Hematopoietic multipotent progenitor cell treated with erythropoietin and hydrocortisone succinate and interleukin-3 and kit ligand, for 4 days (in vitro differentiated cells): ENCODE results near the gene CBFA2T2.
"Not testable (repeated sequence)": the region's sequence is repeated elsewhere in the genome, so short reads cannot be mapped to it uniquely, and the experiment has no call there.

ENCODE experiments used
- DNase-seq: peaks from one replicate; pipeline ENCODE4 v3.0.0-alpha.2; 2015

The CBFA2T2 gene

GRCh38 chr20:33490023-33490933, at the start of gene CBFA2T2:
Gene CBFA2T2 (plus strand): TSS chr20:33490096. CDS start chr20:33490268, 172 bp downstream.
- no peak for DNase-seq

DNA sequence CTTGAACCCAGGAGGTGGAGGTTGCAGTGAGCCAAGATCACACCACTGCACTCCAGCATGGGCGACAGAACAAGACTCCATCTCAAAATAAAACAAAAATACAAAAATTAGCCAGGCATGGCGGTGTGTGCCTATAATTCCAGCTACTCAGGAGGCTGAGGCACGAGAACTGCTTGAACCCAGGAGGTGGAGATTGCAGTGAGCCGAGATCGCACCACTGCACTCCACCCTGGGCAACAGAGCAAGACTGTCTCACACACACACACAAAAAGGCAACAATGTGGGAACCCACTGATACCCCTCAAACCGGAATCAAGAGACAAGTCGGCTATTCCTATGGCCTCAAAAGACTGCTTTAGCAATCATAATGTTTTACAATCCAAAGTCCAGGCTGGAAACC, 49.3 kb upstream of the CBFA2T2 start:
- not testable (repeated sequence) for DNase-seq

DNA sequence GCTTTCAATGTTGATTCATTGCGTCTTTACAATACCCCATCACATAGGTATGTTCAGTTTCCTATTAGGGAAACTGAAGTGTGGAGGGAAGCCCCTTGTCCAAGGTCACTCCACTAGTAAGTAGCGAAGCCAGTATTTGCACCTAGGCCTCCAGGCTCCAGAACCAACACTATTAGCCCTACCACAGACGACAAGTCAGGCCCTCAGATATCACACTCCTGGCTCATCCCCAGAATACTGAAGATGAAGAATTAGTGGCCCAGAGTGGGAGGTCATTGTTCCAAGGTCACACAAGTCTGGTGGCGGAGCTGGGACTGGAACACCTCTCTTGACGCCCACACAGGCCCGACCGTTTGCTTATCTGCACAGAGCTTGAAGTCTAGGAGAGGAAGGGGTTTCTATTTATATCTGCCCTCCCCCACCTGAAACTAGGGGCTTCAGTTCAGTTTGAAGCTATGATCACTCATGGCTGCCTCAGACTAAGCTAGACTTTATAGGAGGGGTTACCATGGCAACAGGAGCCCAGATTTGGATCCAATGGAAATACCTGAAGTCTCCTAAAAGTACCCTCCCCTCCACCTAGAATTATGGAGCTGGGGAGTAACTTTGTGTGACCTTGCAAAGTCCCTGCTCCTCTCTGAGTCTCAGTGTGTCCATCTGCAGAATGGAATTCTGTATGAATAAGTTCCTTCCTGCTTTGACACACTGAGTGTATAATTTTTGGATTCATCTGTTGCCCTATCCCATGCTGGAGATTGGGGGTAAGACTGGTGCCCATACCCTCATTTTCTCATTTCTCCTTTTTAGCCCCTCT, 48.5 kb upstream of the CBFA2T2 start:
- DNase-seq, result no peak

- DNase-seq, result no peak
These were observed 47.5 kb upstream of the CBFA2T2 start for GRCh38 chr20:33442136-33443005.

DNA sequence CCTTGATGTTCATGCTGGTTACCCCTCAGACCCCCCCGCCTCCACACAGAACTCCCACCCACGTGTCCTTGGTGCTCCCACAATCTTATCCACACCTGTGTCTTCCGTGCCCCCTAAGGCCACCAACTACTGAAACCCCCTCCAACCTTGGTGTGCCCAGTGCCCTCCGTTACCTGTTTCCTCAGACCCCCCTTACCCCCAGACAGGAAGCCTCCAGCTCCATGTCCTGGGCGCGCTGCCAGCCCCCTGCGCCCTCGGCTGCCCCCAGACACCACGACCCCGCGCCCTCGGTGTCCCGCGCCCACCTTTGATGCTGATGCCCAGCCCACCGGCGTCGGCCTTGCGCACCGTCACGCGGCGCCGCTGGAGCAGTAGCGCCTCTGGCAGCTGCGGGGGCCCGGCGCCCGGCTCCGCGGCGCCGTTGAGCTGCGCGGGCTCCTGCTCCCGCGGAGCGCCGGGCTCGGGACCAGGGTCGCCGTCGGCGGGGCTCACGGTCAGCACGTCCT, 46.8 kb upstream of the CBFA2T2 start:
- peak; percentile 38 for DNase-seq

DNA sequence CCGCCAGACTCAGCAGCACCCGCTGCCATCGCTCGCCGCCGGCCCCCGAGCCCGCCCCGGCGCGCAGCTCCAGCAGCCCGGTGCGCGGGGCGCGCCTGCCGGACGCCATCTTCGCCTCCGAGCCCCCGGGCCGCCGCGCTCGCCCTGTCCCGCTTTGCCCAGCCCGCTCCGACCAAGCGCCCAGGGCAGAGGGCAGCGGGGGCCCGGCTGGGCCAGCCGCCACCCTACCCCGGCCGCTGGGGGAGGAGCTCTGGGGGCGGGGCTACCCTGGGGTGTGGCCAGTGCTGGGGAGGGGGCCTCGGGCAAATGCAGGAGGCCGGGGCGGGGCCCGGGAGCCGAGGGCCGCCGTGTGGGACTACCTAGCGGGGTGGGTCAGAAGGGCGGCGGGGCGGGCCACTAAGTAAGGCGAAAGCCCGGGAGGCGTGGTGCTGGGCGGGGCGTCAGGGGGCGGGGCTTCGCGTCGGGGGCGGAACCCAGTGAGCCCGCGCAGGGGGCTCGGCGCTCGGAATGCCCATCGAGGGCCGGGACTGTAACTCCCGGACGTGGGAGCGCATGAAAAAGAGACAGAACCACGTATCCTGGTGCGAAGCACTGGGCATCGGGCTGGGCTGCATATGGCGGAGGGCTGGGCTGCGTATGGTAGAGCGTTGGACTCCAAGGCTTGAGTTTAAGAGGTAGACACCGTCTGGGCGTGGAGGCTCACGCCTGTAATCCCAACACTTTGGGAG, 46.2 kb upstream of the CBFA2T2 start, which contains the start of gene SNTA1:
Gene SNTA1, minus strand, starts transcription at position 252 of the 728 bp plus-strand sequence. Its CDS starts 143 bp downstream, at position 109.
- DNase-seq, result peak; percentile 89

DNA sequence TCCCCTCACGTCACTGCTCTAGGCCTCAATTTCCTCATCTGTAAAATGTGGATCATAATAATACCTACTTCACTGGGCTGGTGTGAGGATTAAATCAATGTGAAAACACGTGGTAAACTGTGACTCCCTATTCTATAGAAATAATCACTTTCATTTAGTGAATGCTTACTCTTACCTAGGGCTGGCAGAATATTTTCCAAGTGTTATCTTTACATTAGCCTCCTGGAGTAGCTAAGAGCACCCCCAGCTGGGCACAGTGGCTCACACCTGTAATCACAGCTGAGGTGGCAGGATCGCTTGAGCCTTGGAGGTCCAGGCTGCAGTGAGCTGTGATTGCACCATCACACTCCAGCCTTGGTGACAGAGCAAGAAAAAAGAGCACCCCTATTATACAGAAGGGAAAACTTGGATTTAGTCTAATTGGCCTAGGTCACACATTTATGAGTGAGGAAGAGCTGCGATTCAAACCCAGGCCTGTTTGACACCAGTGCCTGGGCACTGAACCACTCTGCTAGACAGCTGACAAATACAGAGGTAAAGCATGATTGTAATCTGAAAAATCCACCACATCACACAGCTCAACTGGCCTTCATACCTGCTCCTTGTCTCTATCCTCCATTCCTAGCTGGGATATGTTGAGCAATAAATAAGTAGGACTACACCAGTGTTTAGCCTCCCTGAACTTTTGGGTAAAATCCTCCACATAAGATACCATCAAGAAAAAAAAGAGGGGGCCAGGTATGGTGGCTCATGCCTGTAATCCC, 44.9 kb upstream of the CBFA2T2 start:
- DNase-seq, result peak; percentile 47

DNA sequence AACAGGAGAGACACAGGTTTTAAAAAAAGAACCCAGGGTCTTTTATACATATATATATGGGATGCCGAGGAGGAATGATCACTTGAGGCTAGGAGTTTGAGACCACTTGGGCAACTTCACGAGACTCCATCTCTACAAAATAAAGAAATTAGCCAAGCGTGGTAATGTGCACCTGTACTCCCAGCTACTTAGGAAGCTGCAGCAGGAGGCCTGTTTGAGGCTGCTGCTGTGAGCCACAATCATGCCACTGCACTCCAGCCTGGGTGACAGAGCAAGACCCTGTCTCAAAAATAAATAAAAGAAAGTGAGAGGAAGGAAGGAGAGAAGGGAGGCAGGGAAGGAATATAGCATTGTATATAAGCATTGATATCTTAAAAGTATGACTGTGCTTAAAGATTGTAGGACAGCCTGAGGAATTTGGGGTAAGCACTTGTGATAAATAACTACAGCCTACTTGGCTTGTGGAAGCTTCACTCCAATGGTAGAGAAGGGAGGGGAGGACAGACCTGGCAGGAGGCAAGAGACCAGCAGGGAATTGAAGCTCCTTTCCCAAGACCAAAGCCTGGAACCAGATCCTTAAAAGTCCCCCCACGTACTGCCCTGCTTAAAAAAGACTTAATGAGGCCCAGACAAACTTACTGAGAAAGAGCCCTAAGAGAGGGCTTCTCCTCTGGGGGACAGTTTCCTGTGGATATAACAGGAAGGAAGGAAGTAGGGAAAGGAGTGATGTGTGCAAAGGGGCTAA, 43.8 kb upstream of the CBFA2T2 start:
- DNase-seq, result no peak

GRCh38 chr20:33450867-33451266, 39.0 kb upstream of the CBFA2T2 start:
- no peak for DNase-seq

DNA sequence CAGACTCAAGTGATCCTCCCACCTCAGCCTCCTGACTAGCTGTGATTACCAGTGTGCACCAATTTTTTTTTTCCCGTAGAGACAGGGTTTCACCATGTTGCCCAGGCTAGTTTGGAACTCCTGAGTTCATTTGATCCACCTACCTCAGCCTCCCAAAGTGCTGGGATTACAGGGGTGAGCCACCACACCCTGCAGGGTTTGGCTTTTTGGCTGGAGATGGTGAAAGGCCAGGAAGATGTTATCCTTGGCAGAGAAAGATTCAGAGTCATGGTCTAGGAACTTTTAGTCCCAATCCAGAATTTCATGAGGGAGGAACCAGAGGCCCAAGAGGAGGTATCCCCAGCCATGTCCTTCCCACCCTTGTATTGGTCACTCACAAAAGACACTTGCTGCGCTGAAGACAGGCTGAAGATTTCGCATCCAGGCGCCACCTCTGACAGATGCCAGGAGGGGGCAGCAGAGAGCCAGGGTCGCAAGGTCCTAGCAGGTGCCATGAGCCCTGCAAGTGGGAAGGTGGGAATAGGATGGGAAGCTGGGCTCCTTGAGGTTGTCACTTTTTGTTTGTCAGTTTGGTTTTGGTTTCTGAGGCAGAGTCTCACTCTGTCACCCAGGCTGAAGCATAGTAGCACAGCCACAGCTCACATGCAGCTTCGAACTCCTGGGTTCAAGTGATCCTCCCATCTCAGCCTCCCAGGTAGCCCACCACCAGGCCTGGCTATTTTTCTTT, 32.8 kb upstream of the CBFA2T2 start:
- peak; percentile 82 for DNase-seq

DNA sequence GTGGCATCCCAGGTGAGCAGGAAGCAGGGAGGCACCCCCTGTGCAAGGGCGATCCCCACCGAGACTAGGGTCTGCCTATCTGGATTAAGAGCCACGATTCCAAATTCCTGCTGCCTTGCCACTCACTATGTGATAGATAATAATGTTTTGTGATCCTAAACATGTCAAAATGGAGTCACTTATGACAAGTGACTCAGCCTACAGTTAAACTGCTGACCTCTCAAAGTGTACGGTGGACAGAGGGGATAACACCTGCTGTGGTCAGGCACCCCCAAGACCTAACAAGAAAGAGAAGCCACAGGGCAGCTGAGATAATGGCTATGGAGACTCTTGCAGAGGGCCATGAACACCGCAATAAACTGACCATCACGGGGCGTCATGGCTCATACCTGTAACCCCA, 30.3 kb upstream of the CBFA2T2 start:
- no peak for DNase-seq

DNA sequence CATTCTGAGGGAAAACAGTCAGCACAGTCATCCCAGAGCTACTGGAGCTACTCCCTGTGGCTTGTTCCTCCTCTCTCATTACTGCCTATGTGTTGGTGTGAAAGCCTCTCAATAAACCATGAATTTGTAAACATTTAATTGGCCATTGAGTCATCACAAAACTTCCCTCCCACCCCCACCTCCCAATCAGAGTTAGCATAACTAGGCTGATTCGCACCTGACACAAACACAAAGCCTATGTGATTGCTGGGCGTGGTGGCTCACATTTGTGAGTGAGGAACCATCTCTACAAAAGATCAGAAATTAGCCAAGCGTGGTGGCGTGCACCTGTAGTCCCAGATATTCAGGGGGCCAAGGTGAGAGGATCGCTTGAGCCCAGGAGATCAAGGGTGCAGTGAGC, 29.2 kb upstream of the CBFA2T2 start:
- DNase-seq, result no peak

DNA sequence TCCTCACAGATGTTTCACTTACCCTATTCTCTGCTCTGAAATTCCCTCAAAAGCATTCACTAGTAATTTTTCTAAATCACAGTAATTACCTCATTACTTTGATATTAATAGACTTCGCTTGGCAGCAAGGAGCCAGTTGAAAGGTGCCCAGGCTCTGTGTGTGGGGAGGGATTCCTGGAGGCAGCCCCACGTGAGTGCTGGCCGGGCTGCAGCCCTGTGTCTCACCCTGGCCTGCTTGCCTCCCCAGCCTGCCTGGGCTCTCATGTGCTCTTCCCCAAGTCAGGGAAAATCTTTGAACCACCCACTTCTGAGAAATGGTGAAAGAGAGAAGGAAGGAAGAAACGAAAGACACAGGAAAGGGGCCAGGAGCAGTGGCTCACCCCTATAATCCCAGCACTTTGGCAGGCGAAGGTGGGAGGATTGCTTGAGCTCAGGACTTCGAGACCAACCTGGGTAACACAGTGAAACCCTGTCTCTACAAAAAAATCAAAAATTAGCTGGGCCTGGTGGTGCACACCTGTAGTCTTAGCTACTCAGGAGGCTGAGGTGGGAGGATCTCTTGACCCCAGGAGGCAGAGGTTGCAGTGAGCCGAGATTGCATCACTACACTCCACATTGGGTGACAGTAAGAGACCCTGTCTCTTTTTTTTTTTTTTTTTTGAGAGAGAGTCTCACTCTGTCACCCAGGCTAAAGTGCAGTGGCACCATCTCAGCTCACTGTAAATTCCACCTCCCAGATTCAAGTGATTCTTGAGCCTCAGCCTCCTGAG, 26.4 kb upstream of the CBFA2T2 start:
- no peak for DNase-seq

DNA sequence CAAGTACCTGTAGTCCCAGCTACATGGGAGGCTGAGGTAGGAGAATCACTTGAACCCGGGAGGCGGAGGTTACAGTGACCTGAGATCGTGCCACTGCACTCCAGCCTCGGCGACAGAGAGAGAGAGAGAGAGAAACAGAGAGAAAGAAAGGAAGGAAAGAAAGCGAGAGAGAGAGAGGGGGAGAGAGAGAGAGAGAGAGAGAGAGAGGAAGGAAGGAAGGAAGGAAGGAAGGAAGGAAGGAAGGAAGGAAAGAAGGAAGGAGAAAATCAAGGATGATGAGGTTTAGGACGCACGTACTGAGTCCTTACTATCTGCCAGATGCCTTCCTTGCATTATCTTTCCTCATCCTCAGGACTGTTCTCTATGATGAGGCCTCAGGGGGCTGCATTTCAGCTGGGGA, 25.1 kb upstream of the CBFA2T2 start:
- DNase-seq, result not testable (repeated sequence)

DNA sequence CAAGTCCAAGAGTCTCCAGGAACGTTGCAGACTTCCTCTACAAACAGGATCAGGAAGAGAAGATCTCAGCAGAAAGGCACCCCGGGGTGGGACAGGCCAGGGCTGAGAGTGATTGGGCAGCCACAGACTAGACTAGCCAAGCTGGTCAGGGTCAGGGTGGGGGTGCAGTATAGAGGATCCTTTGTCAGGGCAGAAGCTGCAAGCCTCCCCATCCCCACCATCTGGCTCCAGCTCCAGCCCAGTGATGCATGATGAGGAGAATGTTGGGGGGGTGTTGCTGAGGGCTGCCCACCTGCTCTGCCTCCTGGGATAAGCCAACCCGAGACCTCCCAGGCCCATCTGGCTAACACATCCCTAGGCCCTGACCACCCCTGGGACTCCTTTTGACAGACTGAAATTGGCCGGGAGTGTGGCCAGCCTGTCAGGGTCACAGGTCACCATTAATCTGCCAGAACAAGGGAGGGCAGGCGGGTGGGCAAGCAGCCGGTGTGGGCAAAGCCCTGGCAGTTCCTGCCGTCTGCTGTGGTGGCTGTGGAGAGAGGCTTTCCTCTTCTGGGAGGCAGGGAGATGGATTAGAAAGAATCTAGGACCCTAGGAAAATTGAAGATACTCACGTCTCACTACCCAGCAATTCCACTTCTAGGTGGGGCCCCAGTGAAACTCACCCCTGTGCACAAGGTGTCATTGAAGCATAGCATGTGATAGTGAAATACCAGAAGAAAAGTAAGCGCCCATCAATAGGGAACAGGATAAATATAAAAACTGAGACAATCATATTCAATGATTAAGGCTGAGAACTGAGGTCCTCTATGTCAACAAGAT, 24.2 kb upstream of the CBFA2T2 start:
- no peak for DNase-seq

GRCh38 chr20:33466303-33466646, 23.6 kb upstream of the CBFA2T2 start:
- no peak for DNase-seq

DNA sequence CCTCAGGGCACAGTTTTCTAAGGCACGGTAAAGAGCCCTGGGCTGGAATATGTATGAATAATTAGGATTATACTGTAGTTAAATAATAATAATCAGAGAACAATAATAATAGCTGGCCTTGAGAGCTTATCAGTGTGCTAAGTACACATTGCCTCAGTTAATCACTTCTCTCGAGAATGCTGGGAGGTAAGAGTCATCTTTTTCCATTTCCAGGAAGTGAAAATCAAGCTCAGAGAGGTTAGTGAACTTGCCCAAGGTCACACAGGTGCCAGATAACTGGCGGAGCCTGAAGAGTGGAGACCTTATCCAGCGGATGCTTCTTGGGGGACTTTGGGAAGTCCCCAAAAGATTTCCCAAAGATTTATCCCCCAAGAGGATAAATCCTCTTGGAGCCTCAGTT, 19.4 kb upstream of the CBFA2T2 start:
- no peak for DNase-seq

- no peak for DNase-seq
These were observed 19.0 kb upstream of the CBFA2T2 start for GRCh38 chr20:33470866-33471265.
